ENCODE results near the gene NTRK3.
"Not testable (repeated sequence)": the region's sequence is repeated elsewhere in the genome, so short reads cannot be mapped to it uniquely, and the experiment has no call there.

- not testable (repeated sequence) for TF ChIP-seq CTCF, POLR2A (IDR thresholded peaks at IDR 0.05)
These were observed 420.7 kb downstream of the NTRK3 start for GRCh38 chr15:87835830-87836229.
